Astrocyte (in vitro differentiated cells and primary cell): Measurements from ENCODE around the gene DNAH6. TPM values are rescaled to one million over a fixed set of nuclear protein-coding genes. Genes with fewer than 3 reads are reported as not detected.

Experiments used
- total RNA-seq: library from RNA; stranded (reverse); gene quantifications from 2 replicates; pipeline ENCODE4 v1.2.1, GENCODE V29; 2021

DNAH6 gene
- total RNA-seq, 1 donor from 2014 or later = 0.20 TPM

Other genes with a start within 250 kb of the DNAH6 start
- 50.6 and 54.8 TPM in 2 replicates for gene SUCLG1, start 57.2 kb upstream of the DNAH6 start, total RNA-seq